Adrenal gland (tissue), 5 donors: ENCODE measurements around the gene KCNMA1.

Source experiments
- POLR2A ChIP-seq, 2 donors: fragments of 450-650 bp; IDR thresholded peaks; one replicate each; pipeline ENCODE4 v1.6.1; 2017; ENCODE audit warnings: antibody characterized with exemption in 2 of 2, mild to moderate bottlenecking in 2 of 2, moderate library complexity in 1 of 2
- TF ChIP-seq, protein P1 (sequence below), 6 experiments: fragments of 450-650 bp in 4 of 6; fragments of 200-600 bp in 2 of 6; sonication (generic) in 1 of 6; IDR thresholded peaks; 1 replicate in 5 of 6; 2 replicates in 1 of 6; pipeline versions ENCODE4 v1.5.1 to v1.8.0; 2016 to 2021; ENCODE audit warnings: antibody characterized with exemption in 6 of 6, mild to moderate bottlenecking in 2 of 6, moderate library complexity in 1 of 6
- donor health status: DM: no; HTN: no; CAD: no.

GRCh38 chr10:77444041-77444440, 193.6 kb downstream of the KCNMA1 start:
- TF ChIP-seq, protein P1, sequence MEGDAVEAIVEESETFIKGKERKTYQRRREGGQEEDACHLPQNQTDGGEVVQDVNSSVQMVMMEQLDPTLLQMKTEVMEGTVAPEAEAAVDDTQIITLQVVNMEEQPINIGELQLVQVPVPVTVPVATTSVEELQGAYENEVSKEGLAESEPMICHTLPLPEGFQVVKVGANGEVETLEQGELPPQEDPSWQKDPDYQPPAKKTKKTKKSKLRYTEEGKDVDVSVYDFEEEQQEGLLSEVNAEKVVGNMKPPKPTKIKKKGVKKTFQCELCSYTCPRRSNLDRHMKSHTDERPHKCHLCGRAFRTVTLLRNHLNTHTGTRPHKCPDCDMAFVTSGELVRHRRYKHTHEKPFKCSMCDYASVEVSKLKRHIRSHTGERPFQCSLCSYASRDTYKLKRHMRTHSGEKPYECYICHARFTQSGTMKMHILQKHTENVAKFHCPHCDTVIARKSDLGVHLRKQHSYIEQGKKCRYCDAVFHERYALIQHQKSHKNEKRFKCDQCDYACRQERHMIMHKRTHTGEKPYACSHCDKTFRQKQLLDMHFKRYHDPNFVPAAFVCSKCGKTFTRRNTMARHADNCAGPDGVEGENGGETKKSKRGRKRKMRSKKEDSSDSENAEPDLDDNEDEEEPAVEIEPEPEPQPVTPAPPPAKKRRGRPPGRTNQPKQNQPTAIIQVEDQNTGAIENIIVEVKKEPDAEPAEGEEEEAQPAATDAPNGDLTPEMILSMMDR (IDR thresholded peaks at IDR 0.05) = no peak
- TF ChIP-seq POLR2A (IDR thresholded peaks at IDR 0.05) = no peak
